ENCODE data around the gene ANKFY1.
"Not testable (repeated sequence)": the region's sequence is repeated elsewhere in the genome, so short reads cannot be mapped to it uniquely, and the experiment has no call there.

ANKFY1 gene

DNA sequence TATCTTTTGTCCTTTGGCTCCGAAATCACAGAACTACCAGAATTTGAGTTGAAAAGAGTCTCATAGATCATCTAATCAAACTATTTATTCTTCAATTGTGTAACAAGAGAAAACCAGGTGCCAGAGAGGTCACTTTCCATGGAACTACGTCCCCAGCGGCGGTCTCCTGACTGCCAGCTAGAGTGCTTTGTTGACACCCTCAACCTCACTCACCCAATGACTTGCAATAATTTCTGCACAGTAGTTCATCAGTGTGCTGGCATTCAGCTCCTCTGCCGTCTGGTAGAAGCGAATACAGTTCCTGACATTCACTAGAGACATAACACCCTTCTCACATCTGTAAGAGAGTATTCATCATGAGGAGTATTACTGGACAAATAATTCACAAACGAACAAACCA is 54.2 kb downstream of the ANKFY1 start:
- DNase-seq: no peak

DNA sequence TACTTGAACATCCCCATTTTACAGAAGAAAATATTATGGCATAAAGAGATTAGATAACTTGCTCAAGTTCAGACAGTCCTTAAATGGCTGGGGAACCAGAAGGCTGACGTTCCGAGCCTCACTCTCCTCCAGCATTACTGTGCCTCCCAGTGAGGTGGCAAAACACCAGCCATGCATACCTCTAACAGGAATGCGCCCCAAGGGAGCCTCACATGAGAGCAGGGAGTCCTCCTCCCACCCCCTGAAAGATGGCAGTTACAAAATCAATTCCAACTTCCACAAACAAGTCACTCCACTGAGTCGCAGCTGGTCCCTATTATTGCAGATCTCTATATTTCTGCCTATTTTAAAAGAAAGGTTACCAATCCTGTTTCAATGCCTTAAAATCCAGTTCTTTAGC is 55.5 kb downstream of the ANKFY1 start:
- DNase-seq: no peak

DNA sequence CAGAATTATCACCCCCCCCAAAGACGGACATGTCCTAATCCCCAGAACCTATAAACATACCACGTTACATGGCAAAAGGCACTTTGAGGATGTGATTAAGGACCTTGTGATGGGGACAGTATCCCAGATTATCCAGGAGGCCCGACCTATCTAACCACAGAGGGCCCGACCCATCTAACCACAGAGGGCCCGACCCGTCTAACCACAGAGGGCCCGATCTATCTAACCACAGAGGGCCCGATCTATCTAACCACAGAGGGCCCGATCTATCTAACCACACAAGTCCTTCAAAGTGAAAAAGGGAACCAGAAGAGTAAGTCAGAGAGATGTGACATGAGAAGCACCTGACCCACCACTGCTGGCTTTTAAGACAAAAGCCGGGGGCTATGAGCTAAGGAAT is 56.8 kb downstream of the ANKFY1 start:
- no peak for DNase-seq

DNA sequence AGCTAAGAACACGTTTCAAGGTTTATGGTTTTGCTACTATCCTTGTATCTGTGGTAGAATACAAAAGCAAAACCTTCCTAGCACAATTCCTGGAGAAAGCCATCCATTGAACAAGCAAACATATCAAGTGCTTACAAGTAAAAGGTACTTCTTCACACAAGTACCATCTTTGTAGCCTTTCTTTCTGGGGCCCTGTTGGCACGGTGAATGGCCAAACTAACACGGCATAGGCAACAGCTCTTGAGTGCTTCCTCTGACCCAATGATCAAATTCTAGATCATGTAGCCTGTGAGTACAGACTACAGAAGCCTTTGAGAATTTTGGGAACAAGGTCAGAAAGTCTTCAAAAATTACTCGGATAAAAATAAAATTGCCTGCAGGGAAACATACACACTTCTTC is 57.9 kb downstream of the ANKFY1 start:
- no peak for DNase-seq

DNA sequence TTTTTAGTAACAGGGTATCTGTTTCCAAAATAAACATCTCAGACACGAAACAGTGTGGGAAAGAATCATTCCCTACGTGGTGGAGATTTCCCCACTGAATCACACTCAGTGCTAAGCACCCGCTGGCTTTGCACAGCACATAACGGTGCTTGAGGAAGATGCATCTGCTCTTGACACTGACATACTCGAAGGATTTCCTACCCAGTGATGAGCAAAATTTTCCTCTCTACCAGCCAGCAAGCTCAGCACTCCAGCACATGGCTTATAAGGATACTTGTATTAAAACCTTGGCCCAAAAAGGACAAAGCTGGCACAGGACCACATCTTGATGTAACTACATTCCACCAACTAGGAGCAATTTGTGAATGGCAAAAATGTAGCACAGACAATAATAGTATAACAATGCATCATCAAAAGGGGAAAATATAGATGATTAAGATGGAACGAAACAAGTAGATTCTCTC is 59.0 kb downstream of the ANKFY1 start:
- DNase-seq: no peak

DNA sequence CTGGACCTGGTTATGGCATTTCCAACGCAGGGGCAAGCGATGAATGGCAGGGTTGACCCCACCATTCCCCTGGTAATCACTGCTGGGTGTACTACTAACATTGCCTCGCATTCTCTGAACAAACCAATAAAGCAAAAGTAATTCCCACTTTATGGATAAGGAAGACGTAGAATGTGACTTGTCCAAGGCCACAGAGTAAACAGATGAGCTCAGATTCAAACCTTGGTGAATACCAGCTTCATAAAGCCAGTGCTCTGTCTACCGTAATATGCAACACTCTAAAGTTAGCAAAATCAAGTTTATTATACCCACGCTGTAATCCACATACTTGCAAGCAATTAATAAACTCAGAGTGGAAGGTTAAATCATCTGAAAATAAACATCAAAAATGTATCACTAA is 59.6 kb downstream of the ANKFY1 start:
- DNase-seq: no peak

DNA sequence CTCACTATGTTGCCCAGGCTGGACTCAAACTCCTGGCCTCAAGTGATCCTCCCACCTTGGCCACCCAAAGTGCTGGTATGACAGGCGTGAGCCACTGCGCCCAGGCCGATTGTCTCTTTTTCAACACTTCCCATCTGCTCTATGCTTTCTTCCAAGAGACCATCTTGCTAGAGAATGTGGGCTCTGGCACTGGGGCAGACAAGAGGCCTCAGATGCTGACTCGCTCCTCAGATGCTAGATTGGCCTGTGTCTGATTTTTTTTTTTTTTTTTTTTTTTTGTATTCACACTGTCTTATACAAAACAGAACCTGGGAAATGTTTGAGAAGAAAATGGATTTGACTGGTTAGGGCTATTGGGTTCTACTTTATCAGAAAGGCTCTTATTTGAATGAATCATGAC is 62.6 kb downstream of the ANKFY1 start:
- DNase-seq: no peak

DNA sequence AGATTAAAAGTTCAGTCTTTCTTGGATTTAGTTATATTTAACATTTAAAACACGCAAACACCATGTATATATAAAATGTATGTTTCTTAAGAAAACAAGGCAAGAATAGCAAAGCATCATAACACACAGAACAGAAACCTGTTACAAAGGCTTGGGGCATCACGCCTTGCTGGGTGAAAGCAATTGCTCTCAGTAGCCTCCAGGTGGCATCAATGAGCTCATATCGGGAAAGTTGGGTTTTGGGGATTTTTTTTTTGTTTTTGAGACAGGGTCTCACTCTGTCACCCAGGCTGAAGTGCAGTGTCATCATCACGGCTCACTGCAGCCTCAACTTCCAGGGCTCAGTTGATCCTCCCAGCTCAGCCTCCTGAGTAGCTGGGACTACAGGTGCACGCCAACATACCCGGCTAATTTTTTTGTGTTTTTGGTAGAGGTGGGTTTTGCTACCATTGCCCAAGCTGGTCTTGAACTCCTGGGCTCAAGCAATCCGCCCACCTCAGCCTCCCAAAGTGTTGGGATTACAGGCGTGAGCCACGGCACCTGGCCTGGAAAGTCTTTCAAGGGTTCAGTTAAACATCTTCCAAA is 63.9 kb downstream of the ANKFY1 start:
- DNase-seq: peak; percentile 39

DNA sequence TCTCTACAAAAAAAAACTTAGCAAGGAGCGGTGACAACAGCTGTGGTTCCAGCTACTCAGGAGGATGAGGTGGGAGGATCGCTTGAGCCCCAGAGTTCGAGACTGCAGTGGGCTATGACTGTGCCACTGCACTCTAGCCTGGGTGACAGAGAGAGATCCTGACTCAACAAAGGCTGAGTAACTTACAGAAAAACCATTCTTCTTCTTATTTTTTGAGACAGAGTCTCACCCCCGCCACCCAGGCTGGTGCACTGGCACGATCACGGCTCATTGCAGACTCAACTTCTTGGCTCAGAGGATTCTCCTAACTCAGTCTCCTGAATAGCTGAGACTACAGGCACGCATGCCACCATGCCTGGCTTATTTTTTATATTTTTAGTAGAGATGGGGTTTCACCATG is 64.8 kb downstream of the ANKFY1 start:
- DNase-seq: no peak

DNA sequence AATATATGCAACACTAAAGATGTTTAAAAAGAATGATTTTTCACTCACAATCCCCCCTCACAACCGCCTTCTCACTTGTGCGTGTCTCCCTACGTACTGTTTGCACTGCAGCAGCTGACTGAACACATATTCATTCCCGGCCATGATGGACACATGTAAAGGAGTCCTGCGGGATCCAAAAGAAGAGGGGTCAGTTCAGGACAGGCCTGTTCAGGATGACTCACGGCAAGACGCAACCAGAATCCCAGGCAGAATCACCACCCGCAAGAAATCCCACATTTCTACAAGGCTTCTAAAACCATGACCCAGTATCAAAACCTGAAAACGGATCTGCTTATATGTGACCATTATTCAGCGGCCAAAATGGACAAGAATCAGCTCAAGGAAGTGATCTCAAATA is 68.5 kb downstream of the ANKFY1 start:
- DNase-seq: no peak

DNA sequence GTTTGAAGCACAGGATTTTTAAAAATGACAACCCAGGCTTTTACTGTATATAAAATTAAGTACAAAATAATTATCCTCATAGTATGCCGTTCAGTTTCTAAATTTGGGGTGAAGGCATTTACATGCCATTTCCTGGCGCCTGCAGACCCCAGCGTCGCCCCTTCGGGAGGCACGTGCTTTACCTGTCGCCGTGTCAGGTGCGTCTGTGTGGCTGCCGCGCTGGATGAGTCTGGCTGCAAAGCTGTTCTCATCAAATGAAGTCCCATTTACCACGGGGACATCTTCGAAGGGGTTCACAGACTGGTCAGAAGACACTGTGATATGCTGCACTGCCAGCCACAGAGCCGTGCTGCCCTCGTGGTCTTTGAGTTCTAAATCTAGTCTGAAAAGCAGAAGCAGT is 69.0 kb downstream of the ANKFY1 start:
- no peak for DNase-seq

DNA sequence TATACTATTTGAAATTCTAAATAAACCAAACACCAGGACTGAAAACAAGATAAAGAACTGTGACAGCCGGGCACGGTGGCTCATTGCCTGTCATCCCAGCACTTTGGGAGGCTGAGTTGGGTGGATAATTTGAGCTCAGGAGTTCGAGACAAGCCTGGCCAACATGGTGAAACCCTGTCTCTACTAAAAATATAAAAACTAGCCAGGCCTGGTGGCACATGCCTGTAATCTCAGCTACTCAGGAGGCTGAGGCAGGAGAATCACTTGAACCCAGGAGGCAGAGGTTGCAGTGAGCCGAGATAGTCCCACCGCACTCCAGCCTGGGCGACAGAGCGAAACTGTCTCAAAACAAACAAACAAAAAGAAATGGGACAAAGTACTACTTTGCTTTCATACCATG is 73.0 kb downstream of the ANKFY1 start:
- not testable (repeated sequence) for DNase-seq

DNA sequence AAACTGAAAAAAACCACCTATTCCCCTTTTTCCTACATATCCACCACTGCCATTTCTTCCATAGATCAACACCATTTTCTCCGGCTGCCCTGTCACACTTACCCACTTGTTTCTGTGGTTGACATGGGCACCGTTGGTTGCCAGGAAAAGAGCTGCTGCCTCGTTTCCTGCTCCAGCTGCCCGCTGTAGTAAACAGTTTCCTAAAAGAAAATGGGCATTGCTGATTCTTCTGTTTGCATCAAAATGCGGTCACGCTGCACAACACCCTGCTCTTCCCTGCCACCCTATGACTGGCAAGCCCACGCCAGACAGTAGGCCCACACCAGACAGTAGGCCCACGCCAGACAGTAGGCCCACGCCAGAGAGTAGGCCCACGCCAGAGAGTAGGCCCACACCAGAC is 74.5 kb downstream of the ANKFY1 start:
- DNase-seq: peak; percentile 15

DNA sequence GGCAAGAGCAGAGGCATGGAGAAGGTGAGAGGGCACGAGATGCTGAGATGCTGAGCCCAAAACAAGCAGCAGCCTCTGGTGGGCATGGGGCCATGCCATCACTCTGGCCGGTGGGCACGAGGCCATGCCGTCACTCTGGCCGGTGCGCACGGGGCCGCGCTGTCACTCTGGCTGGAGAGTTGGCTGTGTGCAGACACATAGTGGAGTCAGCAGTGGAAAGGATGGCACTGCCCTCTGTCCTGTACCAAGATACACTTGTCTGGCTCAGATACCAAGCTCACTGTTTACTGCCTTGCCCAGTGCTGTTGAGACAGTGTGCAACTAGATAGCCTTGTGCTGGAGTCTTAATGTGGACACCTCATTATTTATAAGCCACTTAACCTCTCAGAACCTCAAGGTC is 75.7 kb downstream of the ANKFY1 start:
- no peak for DNase-seq

DNA sequence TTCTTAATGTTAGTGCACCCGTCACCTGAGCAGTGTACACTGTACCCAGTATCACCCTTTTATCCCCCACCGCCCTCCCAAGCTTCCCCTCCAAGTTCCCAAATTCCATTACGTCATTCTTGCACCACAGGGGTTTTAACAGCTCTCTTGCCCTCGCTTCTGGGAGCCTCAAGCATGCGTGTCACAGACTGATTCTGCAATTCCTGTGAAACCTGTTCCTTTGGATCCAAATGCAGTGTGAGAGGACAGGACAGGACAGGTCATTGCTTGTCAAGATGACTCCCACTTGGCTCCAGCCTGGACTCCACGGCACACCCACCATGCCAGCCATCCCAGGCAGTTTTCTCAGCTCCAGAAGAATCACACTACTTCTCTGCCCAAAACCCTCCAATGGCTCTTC is 76.7 kb downstream of the ANKFY1 start:
- DNase-seq: no peak

DNA sequence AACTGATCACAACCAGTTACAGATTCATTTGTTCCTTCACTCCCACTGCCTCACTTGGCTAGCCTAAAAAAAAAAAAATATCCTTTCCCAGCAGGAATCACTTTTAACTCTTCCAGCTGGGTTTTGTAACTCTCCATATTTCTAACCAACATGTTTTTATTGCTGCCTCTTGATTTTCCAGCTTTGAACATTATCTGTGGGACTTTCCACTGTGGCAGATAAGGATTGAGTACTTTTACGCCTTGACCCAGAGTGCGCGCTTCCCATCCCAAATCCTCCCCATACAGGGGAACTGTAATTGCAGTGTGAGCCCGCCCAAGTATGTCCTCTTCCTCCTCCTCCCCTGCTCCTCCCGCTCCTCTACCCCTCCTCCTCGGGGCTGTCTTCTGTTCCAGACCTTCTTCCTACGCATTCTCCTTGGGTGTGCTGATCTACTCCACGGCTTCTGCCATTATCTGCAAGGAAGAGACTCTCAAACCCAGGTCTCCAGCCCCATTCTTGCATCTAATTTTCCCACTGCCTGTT is 77.4 kb downstream of the ANKFY1 start:
- no peak for DNase-seq

DNA sequence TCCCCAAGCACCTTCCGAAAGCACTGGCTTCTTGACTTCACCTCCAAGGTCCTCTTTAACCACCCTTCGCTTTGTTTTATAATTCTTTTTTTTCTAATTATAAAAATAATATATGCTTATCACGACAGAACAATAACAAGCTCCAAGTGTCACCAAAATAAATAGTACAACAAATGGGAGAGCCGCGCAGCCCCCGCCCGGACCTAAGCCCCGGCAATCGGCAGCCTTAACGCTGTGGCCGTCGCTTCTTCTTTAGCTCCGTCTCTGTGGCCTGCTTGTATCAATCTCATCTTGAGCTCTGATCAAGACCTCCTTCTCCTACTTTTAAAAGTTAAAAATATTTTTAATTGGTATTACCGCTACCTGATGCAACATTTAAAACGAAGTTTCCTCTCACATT is 78.1 kb downstream of the ANKFY1 start:
- DNase-seq: no peak

DNA sequence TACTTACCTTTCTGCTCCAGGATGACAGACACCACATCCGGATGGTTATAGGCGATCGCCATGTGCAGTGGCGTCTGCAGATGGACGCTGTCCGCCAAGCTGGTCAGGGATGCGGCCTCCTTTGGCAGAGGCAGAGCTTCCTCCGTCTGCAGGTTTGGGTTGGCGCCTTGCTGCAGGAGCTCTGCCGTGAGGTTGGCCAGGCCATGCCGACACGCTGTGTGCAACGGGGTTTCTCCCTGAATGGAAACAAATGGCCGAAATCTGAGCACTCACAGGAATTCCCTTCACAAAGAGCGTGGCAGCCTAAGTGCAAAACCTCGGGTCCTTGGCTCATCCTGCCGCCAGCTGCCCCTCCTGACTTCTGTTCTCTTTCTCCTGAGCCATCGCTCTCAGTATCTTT is 79.0 kb downstream of the ANKFY1 start:
- no peak for DNase-seq

DNA sequence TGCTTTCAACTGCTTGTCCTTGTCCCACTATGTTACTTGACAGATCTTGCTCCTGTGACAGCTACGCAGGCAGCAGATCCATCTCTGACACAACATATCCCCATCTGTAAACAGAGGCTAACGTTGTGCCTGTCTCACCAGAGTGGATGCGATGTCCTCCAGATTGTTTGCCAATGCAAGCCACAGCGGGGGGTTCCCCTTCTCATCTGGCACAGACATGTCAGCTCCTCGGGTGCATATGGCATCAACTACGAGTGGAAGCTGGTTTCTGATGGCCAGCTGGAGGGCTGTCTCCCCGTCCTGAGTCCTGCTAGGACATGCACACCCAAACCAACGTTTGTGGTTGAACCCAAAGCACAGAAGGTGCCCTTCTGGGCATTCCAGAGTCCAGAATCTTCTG is 81.7 kb downstream of the ANKFY1 start:
- DNase-seq: no peak

DNA sequence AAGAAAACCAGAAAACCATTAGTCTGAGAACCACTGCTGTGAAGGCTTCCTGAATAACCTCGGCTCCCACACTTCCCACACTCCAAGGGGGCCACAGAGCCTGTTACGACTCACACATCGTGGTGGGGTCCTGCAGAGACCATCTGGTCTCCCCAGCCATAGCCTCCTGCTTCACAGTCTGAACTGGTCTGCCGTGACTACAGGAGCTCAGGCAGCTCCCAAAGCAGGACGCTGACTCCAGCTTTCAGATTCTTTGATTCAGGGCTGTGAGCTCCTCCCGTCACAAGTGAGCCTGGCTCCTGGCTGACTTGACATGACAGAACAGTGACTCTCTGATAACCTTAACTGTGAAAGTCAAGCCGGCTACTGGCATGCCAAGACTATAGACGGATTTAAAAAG is 83.0 kb downstream of the ANKFY1 start:
- DNase-seq: no peak

DNA sequence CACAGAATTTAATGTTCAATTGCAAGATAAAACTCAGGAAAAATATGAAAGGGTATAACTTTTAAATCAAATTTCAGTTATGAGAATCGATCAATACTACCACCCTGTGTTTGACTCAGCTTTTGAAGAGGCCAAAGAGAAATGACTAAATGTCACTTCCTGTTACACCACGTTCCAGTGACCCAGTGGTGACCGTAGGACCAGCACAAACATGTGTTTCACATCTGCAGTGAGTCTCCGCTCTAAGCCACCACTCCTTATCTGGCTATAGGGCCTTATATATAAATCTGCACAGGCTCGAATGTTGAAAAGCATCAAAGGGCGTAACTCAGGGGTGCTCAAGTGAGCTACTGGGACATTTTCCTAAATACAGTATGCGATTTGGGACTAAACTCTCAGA is 84.7 kb downstream of the ANKFY1 start:
- DNase-seq: no peak

DNA sequence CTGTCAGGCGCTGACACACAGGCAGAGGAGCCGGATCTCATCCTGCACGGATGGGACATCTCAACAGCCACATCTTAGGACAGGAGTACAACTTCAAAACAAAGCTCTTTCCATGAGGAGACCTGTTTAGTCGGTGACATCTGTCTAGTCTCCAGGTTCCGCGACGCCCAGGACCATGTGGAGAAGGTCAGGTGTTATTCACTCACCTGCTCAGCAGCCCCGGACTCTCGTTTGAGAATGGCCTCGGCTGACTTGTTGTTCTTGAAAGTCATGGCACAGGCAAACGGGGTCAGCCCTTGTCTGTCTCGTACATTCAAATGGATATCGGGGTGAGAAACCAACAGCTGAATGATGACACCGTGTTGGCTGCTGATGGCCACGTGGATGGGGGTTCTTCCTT is 85.1 kb downstream of the ANKFY1 start:
- no peak for DNase-seq

DNA sequence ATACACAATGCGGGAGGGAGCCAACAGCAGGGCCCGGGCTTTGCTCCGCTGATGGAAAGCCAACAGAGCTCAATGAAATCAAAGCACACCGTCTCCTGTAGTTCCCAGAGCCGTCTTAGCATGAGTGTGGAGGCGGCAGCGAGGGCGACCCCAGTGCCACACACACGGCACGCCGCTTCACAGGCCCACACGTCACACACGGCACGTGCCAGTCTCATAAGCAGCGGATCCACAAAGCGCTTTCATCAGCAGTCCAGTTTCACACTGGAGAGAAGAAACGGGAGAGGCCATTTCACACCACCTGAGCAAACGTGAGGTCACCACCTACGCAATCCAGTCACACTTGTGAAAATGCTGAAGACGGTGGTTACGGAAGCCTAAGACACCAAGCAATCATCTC is 86.0 kb downstream of the ANKFY1 start:
- DNase-seq: no peak

DNA sequence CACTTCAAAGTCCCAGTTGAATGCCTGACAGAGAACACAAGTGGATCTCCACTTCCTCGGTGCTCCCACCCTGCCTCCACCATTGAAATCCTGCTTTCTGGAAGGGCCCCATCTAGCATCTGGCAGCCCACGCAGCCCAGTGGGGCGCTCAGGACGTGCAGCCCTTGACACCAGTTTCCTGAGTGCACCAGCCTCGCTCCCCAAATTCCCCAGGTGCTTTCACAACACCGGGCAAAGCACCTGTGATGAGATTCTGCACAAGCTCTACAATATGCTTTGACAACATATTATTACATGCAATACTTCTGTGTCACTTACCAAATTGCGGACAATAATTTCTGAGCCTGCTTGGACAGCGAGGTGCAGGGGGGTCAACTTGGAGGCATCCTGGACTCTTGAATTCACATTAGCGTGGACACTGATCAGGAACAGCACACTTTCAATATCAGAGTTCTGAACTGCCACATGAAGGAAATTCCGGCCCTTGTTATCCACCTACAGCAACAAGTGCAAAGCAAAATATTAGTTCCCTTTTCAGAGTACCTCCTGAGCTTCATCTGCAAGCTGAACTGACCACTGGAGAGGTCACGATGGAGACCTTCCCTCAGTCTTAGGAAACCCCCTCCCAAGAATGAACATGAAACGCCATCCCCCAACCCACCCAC is 86.8 kb downstream of the ANKFY1 start:
- DNase-seq: no peak
